ENCODE results near the gene TGM4.

Gene TGM4

DNA sequence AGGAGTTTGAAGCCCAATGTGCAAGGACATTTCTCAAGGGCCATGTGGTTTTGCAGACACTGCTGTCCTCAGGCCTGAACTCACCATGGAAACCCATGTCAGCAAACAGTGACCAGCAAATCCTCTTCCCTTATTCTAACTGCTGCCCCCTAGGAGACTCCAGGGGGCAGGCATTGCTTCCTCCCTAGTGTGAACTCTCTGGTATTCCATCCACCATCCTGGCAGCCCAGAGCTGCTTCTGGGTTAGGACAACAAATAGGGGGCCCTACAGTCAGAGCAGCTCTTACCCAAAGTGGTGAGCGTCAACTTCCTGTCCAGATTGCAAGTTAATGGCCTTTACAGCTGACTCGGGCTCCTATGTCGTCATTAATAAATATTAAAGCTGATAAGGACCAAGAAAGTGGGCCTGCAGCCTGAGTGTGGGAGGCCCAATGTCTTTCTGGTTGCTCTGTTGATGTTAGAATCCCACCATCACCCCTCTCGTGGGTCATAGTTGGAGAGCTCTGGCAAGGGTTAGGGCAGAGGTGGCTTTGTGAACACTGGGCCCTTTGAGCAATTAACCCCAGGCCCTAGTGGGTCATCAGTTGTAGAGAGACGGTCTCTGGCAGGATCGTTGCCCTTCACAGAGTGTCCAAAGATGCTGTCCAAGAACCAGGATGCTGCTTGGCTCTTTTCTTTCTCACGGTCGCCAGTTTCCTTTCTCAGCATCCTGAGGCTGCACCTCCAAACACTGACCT is 41.5 kb downstream of the TGM4 start:
- Histone ChIP-seq H3K4me1 (ENCODE audit: control insufficient read depth, insufficient read depth, low read length) (peaks cover 3% of the 10 kb centered on the region), H3K9me3 (ENCODE audit: control insufficient read depth in 2 of 2, low read length in 2 of 2) (no peaks in the 10 kb centered on the region), H3K27me3 (ENCODE audit: control insufficient read depth in 1 of 2, insufficient read depth in 2 of 2, low read length in 2 of 2) (no peaks in the 10 kb centered on the region), H3K36me3 (ENCODE audit: control insufficient read depth in 2 of 2, insufficient read depth in 2 of 2, low read length in 2 of 2) (peaks cover 6 to 10% of the 10 kb centered on the region in 2 donors), H3K27ac (ENCODE audit: low read length) (no peak overlapping the region), H3K4me3 (ENCODE audit: low read length in 2 of 2) (no peak overlapping the region), H3K9ac (ENCODE audit: low read length in 2 of 2) (no peak overlapping the region)

DNA sequence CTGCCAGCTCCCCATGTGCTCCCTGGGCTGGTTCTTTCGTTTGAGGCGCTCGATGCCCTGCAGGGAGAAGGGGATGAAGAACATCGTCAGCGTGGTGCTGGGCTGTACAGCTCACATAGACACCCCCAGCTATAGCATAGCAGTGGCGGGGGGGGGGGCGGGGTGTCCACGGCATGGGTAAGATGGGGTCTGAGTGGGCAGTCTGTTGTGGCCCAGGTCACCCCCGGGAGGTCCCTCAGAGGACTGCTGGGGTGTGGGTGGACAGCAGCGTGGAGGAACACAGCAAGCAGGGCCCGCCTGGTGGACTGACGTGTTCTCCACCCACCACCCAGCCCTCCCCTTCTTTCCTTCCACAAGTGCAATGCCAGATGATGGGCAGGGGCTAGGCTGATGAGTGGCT is 43.7 kb downstream of the TGM4 start:
- no peak overlapping the region for H3K27ac ChIP-seq (ENCODE audit: low read length)

DNA sequence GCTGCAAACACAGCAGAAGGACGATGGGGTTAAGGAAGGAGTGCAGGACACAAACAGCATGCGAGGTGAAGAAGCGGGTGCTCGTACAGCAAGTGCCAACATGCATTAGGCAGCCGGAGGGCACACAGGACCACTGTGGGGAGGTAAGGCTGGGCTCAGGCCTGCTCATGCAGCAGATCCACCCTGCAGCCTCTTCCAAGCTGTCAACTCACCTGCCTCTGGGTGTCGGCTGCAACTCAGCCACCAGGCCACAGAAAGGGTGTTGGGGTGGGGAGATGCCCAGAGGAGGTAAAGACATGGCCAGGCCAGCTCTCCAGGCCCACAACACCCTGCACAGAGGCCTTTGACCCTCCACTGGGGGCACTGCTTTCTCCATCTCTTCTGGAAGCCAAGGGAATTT is 44.2 kb downstream of the TGM4 start:
- no peak overlapping the region for H3K27ac ChIP-seq (ENCODE audit: low read length)
- peaks cover 3% of the 10 kb centered on the region for H3K4me1 ChIP-seq (ENCODE audit: control insufficient read depth, insufficient read depth, low read length)
- H3K9me3 ChIP-seq (ENCODE audit: control insufficient read depth in 2 of 2, low read length in 2 of 2), result no peaks in the 10 kb centered on the region
- H3K4me3 ChIP-seq (ENCODE audit: low read length in 2 of 2), result no peak overlapping the region
- H3K27me3 ChIP-seq (ENCODE audit: control insufficient read depth in 1 of 2, insufficient read depth in 2 of 2, low read length in 2 of 2), result no peaks in the 10 kb centered on the region
- H3K36me3 ChIP-seq (ENCODE audit: control insufficient read depth in 2 of 2, insufficient read depth in 2 of 2, low read length in 2 of 2), result peaks cover 14 to 18% of the 10 kb centered on the region in 2 donors
- H3K9ac ChIP-seq (ENCODE audit: low read length in 2 of 2), result no peak overlapping the region

More for the DNA sequence above, 43.7 kb downstream of the TGM4 start:
- Histone ChIP-seq H3K4me3 (ENCODE audit: low read length in 2 of 2) (no peak overlapping the region), H3K9me3 (ENCODE audit: control insufficient read depth in 2 of 2, low read length in 2 of 2) (no peaks in the 10 kb centered on the region), H3K9ac (ENCODE audit: low read length in 2 of 2) (no peak overlapping the region), H3K36me3 (ENCODE audit: control insufficient read depth in 2 of 2, insufficient read depth in 2 of 2, low read length in 2 of 2) (peaks cover 14 to 18% of the 10 kb centered on the region in 2 donors), H3K27me3 (ENCODE audit: control insufficient read depth in 1 of 2, insufficient read depth in 2 of 2, low read length in 2 of 2) (no peaks in the 10 kb centered on the region), H3K4me1 (ENCODE audit: control insufficient read depth, insufficient read depth, low read length) (peaks cover 3% of the 10 kb centered on the region)

DNA sequence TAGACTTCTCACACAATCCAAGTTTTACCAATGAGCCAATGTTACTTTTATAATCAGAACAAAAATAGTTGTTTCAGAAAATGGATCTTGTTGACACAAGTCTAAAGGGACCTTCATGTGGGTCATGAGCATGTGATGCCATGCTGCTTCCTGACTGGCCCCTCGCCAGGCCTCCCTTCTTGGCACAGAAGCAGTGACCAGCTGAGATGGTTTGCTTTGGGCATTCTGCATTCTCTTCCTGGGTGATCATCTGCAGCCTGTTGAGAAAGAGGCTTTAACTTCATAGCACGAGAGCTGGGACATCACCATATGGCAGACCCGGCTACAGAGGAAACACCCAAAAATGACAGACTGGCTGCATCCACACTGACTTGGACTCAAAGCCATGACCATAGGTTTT is 45.7 kb downstream of the TGM4 start:
- Histone ChIP-seq H3K4me3 (ENCODE audit: low read length in 2 of 2) (no peak overlapping the region), H3K9ac (ENCODE audit: low read length in 2 of 2) (no peak overlapping the region), H3K27me3 (ENCODE audit: control insufficient read depth in 1 of 2, insufficient read depth in 2 of 2, low read length in 2 of 2) (no peaks in the 10 kb centered on the region), H3K9me3 (ENCODE audit: control insufficient read depth in 2 of 2, low read length in 2 of 2) (no peaks in the 10 kb centered on the region), H3K27ac (ENCODE audit: low read length) (no peak overlapping the region), H3K36me3 (ENCODE audit: control insufficient read depth in 2 of 2, insufficient read depth in 2 of 2, low read length in 2 of 2) (peaks cover 14 to 18% of the 10 kb centered on the region in 2 donors), H3K4me1 (ENCODE audit: control insufficient read depth, insufficient read depth, low read length) (no peaks in the 10 kb centered on the region)

DNA sequence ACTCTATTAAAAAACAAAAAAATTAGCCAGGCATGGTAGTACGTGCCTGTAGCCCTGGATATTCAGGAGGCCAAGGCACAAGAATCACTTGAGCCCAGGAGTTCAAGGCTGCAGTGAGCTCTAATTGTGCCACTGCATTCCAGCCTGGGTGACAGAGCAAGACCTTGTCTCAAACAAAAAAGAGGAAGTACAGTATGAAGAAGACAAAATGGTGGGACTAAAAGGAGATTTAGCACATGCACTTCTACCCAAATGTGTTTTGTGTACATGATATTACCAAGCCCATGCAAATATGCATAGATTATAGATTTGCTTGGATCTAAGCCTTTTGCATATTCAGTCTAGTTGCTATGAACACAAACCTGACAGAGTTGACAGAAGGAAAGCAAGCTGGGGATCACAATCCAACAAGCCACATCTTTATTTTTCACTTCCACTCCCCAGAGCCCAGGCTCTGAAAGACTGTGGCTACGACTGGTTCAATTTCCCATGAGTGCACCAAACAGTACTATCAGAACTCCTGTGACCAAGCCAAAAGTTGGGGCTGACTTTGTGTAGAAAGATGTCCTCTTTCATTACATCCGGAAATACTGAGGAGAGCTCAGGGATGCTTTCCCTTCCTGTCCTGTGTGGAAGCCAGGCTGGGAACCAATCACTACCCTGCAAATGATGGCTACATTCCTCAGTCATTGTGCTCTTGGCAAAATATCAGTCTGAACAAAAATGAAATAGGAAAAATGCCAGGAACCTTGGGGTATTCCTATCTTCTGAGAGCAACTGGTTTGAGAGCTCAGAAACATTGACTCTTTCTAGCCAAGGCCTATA is 49.4 kb downstream of the TGM4 start:
- no peak overlapping the region for H3K4me3 ChIP-seq (ENCODE audit: low read length in 2 of 2)
- peaks cover 17 to 29% of the 10 kb centered on the region in 2 donors for H3K36me3 ChIP-seq (ENCODE audit: control insufficient read depth in 2 of 2, insufficient read depth in 2 of 2, low read length in 2 of 2)
- H3K27ac ChIP-seq (ENCODE audit: low read length), result no peak overlapping the region
- H3K27me3 ChIP-seq (ENCODE audit: control insufficient read depth in 1 of 2, insufficient read depth in 2 of 2, low read length in 2 of 2), result no peaks in the 10 kb centered on the region
- H3K9me3 ChIP-seq (ENCODE audit: control insufficient read depth in 2 of 2, low read length in 2 of 2), result no peaks in the 10 kb centered on the region
- no peaks in the 10 kb centered on the region for H3K4me1 ChIP-seq (ENCODE audit: control insufficient read depth, insufficient read depth, low read length)
- H3K9ac ChIP-seq (ENCODE audit: low read length in 2 of 2), result no peak overlapping the region

DNA sequence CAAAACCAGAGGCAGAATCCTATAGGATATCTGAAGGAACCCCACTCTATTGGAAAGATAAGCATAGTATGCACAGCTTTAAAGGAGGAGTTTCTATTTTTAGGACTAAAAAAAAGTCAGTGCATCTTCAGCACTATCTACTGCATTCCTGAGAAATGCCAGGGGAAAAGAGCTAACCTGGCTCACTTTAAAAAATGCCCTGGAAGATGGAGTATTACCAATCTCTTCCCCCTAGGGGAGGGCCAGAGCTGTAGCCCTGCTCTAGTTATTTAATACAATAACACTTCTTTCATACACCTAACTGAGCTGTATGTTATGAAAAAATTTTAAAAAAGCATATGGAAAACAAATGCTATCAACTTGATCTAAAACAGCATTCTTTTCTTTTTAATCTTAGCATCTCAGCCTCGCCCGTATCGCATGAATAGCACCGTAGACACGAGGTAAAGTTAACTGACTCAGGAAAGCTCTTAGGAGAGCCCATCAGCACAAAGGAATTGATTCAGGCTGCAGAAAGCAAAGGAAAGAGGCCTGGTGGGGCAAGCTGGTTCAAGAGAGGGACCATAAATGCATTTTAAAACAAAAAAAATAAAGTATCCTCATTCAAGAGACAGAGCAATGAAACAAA is 50.2 kb downstream of the TGM4 start:
- no peak overlapping the region for H3K4me3 ChIP-seq (ENCODE audit: low read length in 2 of 2)
- no peak overlapping the region for H3K27ac ChIP-seq (ENCODE audit: low read length)
- no peaks in the 10 kb centered on the region for H3K27me3 ChIP-seq (ENCODE audit: control insufficient read depth in 1 of 2, insufficient read depth in 2 of 2, low read length in 2 of 2)
- no peaks in the 10 kb centered on the region for H3K9me3 ChIP-seq (ENCODE audit: control insufficient read depth in 2 of 2, low read length in 2 of 2)
- no peaks in the 10 kb centered on the region for H3K4me1 ChIP-seq (ENCODE audit: control insufficient read depth, insufficient read depth, low read length)
- peaks cover 23 to 29% of the 10 kb centered on the region in 2 donors for H3K36me3 ChIP-seq (ENCODE audit: control insufficient read depth in 2 of 2, insufficient read depth in 2 of 2, low read length in 2 of 2)
- H3K9ac ChIP-seq (ENCODE audit: low read length in 2 of 2), result no peak overlapping the region

DNA sequence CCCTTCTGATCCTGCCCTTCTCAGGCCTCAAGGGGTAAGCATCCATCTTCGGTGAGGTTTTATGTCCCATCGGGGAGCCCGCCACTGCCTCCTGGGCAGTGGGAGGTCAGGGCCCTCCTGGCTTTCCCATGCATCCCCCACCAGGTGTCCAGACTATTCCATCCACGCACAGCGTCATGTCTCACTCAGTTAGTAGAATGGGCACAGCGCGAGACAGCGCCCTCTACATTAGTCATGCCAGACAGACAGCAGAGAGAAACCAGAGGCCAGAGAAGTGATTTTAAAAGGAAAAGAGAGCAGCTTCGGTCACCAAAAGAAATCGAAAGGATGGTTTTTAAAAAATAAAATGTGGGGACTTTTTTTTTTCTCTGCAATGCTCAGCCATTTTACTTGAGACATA is 51.8 kb downstream of the TGM4 start:
- Histone ChIP-seq H3K27ac (ENCODE audit: low read length) (no peak overlapping the region), H3K9me3 (ENCODE audit: control insufficient read depth in 2 of 2, low read length in 2 of 2) (no peaks in the 10 kb centered on the region), H3K36me3 (ENCODE audit: control insufficient read depth in 2 of 2, insufficient read depth in 2 of 2, low read length in 2 of 2) (peaks cover 24 to 36% of the 10 kb centered on the region in 2 donors), H3K27me3 (ENCODE audit: control insufficient read depth in 1 of 2, insufficient read depth in 2 of 2, low read length in 2 of 2) (no peaks in the 10 kb centered on the region), H3K4me3 (ENCODE audit: low read length in 2 of 2) (no peak overlapping the region), H3K4me1 (ENCODE audit: control insufficient read depth, insufficient read depth, low read length) (no peaks in the 10 kb centered on the region), H3K9ac (ENCODE audit: low read length in 2 of 2) (no peak overlapping the region)

DNA sequence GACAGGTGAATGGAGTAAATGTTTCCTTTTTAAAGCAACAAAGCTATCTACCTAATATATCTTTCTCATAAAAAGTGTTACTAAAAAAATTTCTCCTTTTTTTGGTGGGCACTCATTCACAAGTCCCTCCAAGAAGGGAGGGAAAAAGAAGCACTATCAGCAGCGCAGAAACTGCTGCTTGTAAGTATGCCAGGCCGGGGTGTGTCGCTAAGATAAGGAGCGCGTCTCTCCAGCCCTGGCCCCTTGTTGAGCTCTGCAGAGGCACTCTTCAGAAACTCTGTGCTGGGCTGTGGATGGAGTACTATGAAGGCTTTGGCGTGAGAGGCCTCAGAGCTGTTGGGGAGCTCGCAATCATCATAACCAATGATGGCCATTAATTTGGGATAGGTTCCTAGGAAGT is 52.5 kb downstream of the TGM4 start:
- Histone ChIP-seq H3K27me3 (ENCODE audit: control insufficient read depth in 1 of 2, insufficient read depth in 2 of 2, low read length in 2 of 2) (no peaks in the 10 kb centered on the region), H3K9ac (ENCODE audit: low read length in 2 of 2) (no peak overlapping the region), H3K27ac (ENCODE audit: low read length) (no peak overlapping the region), H3K9me3 (ENCODE audit: control insufficient read depth in 2 of 2, low read length in 2 of 2) (no peaks in the 10 kb centered on the region), H3K36me3 (ENCODE audit: control insufficient read depth in 2 of 2, insufficient read depth in 2 of 2, low read length in 2 of 2) (peaks cover 20 to 38% of the 10 kb centered on the region in 2 donors), H3K4me1 (ENCODE audit: control insufficient read depth, insufficient read depth, low read length) (no peaks in the 10 kb centered on the region), H3K4me3 (ENCODE audit: low read length in 2 of 2) (no peak overlapping the region)

DNA sequence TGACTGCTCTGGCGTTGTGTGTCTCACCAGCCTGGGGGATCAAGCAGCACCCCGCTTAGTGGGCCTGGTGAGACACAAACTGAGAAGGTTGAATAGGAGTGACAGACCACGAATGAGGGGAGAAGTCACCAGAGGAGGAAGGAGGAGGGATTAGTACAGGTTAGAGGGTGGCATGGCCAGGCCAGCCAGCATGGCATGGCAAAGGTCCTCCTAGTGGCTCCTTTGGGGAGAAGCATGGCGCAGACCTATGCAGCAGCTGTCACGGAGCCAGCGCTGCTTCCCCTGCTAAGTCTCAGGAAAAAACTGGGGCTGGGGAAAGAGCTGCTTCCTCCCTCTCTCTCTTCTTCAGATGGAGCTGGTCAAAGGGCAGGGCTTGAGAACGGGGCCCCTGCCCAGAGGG is 53.0 kb downstream of the TGM4 start:
- Histone ChIP-seq H3K4me3 (ENCODE audit: low read length in 2 of 2) (no peak overlapping the region), H3K27ac (ENCODE audit: low read length) (no peak overlapping the region), H3K36me3 (ENCODE audit: control insufficient read depth in 2 of 2, insufficient read depth in 2 of 2, low read length in 2 of 2) (peaks cover 16 to 37% of the 10 kb centered on the region in 2 donors), H3K27me3 (ENCODE audit: control insufficient read depth in 1 of 2, insufficient read depth in 2 of 2, low read length in 2 of 2) (no peaks in the 10 kb centered on the region), H3K9ac (ENCODE audit: low read length in 2 of 2) (no peak overlapping the region), H3K9me3 (ENCODE audit: control insufficient read depth in 2 of 2, low read length in 2 of 2) (no peaks in the 10 kb centered on the region), H3K4me1 (ENCODE audit: control insufficient read depth, insufficient read depth, low read length) (no peaks in the 10 kb centered on the region)

DNA sequence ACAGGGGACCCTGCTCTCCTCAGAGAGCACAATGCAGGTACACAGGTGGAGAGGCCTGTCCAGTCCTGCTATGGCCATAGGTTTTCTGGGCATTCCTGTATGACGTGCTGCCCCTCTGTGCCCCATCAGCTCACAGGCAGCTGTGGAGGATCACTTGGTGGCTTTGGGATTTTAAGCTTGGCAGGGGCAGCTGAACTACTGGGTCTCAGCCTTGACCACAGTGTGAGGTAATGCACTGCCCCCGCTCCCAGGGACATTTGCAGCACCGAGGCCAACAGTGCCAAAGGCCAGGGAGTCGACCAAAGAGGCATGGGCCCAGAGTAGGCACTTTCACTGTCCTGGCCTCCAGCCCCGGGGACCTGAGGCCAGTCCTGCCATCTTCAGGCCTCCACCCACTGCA is 55.4 kb downstream of the TGM4 start:
- Histone ChIP-seq H3K4me3 (ENCODE audit: low read length in 2 of 2) (no peak overlapping the region), H3K36me3 (ENCODE audit: control insufficient read depth in 2 of 2, insufficient read depth in 2 of 2, low read length in 2 of 2) (peaks cover 25 to 43% of the 10 kb centered on the region in 2 donors), H3K27ac (ENCODE audit: low read length) (no peak overlapping the region), H3K27me3 (ENCODE audit: control insufficient read depth in 1 of 2, insufficient read depth in 2 of 2, low read length in 2 of 2) (no peaks in the 10 kb centered on the region), H3K9ac (ENCODE audit: low read length in 2 of 2) (no peak overlapping the region), H3K9me3 (ENCODE audit: control insufficient read depth in 2 of 2, low read length in 2 of 2) (no peaks in the 10 kb centered on the region), H3K4me1 (ENCODE audit: control insufficient read depth, insufficient read depth, low read length) (no peaks in the 10 kb centered on the region)

Data from stomach smooth muscle (tissue), 2 donors.